Activated CD4-positive, alpha-beta T cell treated with anti-CD3 and anti-CD28 coated beads, Interleukin-2, amount 50 U/mL, for 16 hours (primary cell): ENCODE results near the gene HAGH.

Source experiments
- DNase-seq: peaks from one replicate; pipeline ENCODE4 v3.0.0-alpha.2; 2020

HAGH gene

GRCh38 chr16:1772908-1773702 is 53.5 kb downstream of the HAGH start, which contains the start of gene MRPS34:
Gene MRPS34, minus strand, starts transcription at chr16:1773134. Its CDS starts 15 bp downstream, at chr16:1773119.
- DNase-seq = peak; percentile 87

DNA sequence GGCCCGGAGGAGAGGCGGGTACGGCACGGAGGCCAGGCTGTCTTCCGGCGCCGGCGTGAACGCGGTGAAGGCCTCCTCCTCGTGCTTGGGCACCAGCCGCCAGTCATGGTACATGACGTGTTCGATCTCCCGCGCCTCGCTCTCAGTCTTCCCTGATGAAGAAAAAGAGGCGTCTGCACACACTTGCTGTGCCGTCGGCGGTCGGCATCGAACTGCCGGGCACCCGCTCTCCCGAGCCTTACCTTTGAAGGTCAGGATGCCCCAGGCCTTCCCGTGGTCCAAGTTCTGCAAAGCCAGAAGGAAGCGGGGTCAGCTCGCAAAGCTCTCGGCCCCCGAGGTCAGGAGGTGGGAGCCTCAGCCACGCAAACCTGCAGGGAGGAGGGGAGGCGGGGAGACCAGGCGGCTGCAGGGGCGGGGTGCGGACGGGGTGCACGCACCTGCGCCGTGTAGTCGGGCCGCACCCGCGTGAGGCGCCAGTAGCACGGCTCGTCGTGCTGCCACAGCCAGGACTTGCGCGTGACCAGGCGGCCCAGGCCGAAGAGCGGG is 54.2 kb downstream of the HAGH start, which contains the start of gene EME2:
Gene EME2 (plus strand): TSS at position 449 of the 546 bp plus-strand sequence. CDS start 418 bp downstream, outside the sequence.
- DNase-seq = peak; percentile 67

- DNase-seq = no peak
Observed at GRCh38 chr16:1771864-1772361, 54.7 kb downstream of the HAGH start.

- DNase-seq = peak; percentile 83
Observed at GRCh38 chr16:1771188-1771863, 55.3 kb downstream of the HAGH start, which contains the start of gene NME3. Gene NME3, minus strand, starts transcription at chr16:1771543. Its CDS starts 9 bp downstream, at chr16:1771534.

DNA sequence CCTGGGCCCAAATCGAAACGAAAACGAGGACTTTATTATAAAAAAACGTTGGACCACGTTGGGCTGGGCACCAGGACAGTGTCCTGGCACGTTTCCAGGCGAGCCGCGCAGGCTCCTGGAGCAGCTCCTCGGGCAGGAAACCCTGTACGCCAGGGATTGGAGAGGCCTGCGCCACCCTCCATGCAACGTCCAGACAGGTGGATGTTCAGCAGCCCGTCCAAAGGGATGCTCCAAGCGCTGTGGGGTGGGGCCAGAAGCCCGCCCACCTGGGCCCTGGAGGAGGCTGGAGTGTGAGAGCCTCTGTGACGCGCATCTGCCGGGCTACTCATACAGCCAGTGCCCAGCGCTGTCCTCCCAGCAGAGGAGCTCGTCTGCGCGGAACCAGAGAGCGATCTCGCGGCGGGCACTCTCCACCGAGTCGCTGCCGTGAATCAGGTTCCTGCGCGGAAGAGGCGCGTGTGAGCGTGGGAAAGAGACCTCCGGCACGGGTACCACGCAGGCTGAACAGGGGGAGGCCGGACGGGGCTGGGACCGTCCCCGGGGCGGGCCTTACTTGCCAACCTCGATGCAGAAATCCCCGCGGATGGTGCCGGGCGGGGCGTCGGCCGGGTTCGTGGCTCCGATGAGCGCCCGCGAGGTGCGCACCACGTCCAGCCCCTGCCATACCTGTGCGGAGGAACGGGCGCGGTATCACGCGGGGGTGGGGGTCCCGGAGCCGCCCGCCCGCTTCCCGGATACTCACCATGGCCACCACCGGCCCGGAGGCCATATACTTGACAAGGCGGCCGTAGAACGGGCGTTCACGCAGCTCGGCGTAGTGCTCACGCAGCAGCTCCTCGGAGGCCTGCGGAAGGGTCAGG is 56.1 kb downstream of the HAGH start:
- peak; percentile 44 for DNase-seq

- DNase-seq = no peak
Observed at GRCh38 chr16:1769402-1770300, 57.0 kb downstream of the HAGH start.

DNA sequence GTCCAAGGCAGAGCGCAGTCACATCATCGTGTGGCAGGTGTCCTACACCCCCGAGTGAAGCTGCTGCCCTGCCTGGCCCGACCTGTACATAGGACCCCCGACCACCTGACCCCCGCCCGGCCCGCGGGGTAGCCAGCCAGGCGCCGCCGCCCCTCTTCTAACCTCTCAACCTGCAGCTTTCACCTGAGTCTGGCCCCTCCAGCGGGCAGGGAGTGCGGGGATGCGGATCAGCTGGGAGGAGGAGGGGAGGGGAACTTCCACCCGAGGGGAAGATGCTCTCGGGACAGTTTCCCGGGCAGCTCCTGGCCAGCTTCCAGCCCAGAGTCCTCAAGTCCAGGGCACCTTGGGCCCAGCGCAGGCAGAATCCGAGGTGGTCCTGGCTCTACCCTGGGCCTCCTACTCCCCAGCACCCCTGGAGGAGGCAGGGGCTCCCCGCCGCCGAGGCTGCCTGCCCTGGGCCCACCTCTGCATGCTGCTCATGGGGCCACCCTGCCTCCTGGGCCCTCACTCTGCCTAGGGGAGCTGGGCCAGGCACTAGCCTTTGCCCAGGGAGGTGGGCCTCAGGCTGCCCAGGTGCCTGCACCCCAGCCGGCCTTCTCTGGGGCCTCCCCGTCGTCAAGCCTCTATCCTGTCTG is 57.7 kb downstream of the HAGH start:
- DNase-seq = no peak

- DNase-seq = no peak
Observed at GRCh38 chr16:1768061-1768766, 58.4 kb downstream of the HAGH start.

DNA sequence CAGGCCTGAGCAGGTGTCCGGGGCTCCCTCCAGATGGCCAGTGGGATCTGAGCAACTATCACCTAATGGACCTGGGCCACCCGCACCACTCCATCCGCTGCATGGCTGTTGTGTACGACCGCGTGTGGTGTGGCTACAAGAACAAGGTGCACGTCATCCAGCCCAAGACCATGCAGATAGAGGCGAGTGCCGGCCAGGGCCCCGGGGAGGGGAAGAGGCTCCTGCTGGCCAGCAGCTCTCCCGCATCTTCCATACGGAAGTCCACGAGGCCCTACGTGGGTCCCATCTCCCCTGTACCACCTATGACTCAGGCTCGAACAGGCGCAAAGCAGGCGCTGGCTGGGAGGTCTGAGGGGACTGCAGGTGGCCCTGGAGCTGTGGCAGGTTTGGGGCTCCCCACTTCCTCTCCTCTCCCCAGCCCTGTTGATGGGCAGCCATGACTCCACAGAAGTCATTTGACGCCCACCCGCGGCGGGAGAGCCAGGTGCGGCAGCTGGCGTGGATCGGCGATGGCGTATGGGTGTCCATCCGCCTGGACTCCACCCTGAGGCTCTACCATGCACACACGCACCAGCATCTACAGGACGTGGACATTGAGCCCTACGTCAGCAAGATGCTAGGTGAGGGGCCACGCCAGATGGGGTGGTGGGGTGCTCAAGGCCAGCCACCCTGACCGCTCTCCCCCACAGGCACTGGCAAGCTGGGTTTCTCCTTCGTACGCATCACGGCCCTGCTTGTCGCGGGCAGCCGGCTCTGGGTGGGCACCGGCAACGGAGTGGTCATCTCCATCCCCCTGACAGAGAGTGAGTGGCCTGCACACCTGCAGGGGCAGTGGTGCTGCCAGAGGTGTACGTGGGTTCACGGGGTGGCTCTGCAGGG is 59.3 kb downstream of the HAGH start:
- no peak for DNase-seq

GRCh38 chr16:1766701-1767100 is 59.9 kb downstream of the HAGH start:
- no peak for DNase-seq

DNA sequence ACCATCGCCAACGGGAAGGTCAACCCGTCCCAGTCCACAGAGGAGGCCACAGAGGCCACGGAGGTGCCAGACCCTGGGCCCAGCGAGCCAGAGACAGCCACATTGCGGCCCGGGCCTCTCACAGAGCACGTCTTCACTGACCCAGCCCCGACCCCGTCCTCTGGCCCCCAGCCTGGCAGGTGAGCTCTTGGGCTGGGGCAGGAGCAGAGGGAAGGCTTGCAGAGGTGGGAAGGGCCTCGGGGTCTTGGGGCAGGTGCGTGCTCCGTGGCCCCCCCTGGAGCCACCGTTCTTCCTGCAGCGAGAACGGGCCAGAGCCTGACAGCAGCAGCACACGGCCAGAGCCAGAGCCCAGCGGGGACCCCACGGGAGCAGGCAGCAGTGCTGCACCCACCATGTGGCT is 60.4 kb downstream of the HAGH start:
- no peak for DNase-seq

- no peak for DNase-seq
Observed at GRCh38 chr16:1765826-1766225, 60.8 kb downstream of the HAGH start.

GRCh38 chr16:1764971-1765370 is 61.7 kb downstream of the HAGH start:
- no peak for DNase-seq

DNA sequence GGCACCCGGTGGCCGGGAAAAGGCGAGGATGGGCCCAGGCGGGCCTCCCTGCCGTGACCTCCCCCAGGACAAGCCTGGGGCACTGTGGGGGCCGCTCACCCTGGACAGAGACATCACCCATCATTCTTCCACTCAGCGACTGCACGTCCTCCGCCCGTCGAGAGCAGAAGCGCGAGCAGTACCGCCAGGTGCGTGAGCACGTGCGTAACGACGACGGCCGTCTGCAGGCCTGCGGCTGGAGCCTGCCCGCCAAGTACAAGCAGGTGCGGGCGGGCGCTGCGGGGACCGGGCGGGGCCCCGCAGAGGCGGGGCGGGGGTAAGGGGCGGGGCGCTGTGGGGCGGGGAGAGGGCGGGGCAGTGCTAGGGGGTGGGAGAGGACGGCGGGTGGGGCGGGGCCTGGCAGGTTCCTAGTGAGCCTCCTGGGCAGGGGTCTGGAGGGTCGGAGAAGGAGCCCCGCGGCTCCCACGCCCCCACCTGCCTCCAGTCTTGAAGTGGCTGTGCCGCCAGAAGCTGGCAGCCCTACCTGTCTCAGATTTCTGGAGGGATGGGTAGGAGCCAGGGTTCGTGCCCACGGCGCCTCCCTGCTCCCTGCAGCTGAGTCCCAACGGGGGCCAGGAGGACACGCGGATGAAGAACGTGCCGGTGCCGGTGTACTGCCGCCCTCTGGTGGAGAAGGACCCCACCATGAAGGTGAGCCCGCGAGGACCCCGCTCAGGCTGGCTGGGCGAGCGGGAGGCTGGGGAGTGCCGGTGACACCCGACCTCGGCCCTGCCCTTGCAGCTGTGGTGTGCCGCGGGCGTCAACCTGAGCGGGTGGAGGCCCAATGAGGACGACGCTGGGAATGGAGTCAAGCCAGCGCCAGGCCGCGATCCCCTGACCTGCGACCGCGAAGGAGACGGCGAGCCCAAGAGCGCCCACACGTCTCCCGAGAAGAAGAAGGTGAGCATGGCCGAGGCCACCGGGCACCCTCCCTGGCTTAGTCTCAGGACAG is 62.8 kb downstream of the HAGH start:
- DNase-seq = no peak

GRCh38 chr16:1762879-1763520 is 63.6 kb downstream of the HAGH start:
- no peak for DNase-seq

- DNase-seq = no peak
Observed at GRCh38 chr16:1762196-1762878, 64.3 kb downstream of the HAGH start.

GRCh38 chr16:1761751-1762150 is 64.9 kb downstream of the HAGH start:
- DNase-seq = no peak
